ENCODE measurements around the gene TRUB2. TPM values are rescaled to one million over a fixed set of nuclear protein-coding genes. Genes with fewer than 3 reads are reported as not detected.

Gene TRUB2
- polyA plus RNA-seq, 1 donor (not counting 4 experiments of a cell fraction or from before 2014, with no cell fraction given) = 17.2 TPM

DNA sequence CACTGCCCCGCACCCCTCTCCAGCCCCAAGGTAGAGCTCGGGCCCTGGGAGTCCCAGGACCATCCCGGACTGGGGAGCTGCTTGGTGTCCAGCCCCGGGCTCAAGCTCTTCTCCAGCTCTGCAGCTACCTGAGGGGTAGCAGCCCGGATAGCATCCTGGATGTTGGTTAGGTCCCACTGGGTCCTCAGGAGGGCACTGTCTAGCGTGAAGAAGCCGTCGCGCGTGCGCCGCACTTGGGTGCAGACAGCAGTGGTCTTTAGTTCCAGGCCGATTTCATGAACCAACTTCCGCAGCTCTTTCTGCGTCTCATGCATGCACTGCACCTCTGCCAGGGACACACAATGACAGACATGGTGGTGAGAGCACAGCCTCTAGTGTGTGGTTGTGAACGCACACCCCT lies 12.7 kb downstream of the TRUB2 start:
- Histone ChIP-seq H3K9me3 (ENCODE audit: control insufficient read depth, low read depth, low read length) (no peaks in the 10 kb centered on the region), H3K79me2 (ENCODE audit: control insufficient read depth, insufficient read depth, low read length) (no peaks in the 10 kb centered on the region), H3K9me1 (ENCODE audit: control insufficient read depth, extremely low read depth, insufficient read depth, low read length) (no peaks in the 10 kb centered on the region), H3K27ac (ENCODE audit: control insufficient read depth, insufficient read depth, low read length) (no peak overlapping the region), H3K9ac (ENCODE audit: control insufficient read depth, extremely low read depth, insufficient read depth, low read length) (no peak overlapping the region), H3K27me3 (ENCODE audit: control insufficient read depth, extremely low read depth, insufficient read depth, low read length) (no peaks in the 10 kb centered on the region), H3K4me3 (ENCODE audit: control insufficient read depth in 2 of 3, extremely low read depth in 1 of 3, insufficient read depth in 2 of 3, low read depth in 1 of 3, low read length in 3 of 3) (no peak overlapping the region), H3K36me3 (ENCODE audit: control insufficient read depth in 2 of 2, extremely low read depth in 1 of 2, insufficient read depth in 2 of 2, low read length in 2 of 2) (peaks cover 15 to 22% of the 10 kb centered on the region in 2 experiments), H3K4me2 (ENCODE audit: control insufficient read depth, extremely low read depth, insufficient read depth, low read depth, low read length) (no peak overlapping the region), H4K20me1 (ENCODE audit: control insufficient read depth, extremely low read depth, insufficient read depth, low read length) (no peaks in the 10 kb centered on the region), H2AFZ (ENCODE audit: control insufficient read depth, low read length) (no peak overlapping the region), H3K4me1 (ENCODE audit: control insufficient read depth, extremely low read depth, insufficient read depth, low read length) (peaks cover 23% of the 10 kb centered on the region)
- DNase-seq (ENCODE audit: low read depth, low spot score) (no peak), FAIRE-seq (no peak)
- TF ChIP-seq, protein P1, sequence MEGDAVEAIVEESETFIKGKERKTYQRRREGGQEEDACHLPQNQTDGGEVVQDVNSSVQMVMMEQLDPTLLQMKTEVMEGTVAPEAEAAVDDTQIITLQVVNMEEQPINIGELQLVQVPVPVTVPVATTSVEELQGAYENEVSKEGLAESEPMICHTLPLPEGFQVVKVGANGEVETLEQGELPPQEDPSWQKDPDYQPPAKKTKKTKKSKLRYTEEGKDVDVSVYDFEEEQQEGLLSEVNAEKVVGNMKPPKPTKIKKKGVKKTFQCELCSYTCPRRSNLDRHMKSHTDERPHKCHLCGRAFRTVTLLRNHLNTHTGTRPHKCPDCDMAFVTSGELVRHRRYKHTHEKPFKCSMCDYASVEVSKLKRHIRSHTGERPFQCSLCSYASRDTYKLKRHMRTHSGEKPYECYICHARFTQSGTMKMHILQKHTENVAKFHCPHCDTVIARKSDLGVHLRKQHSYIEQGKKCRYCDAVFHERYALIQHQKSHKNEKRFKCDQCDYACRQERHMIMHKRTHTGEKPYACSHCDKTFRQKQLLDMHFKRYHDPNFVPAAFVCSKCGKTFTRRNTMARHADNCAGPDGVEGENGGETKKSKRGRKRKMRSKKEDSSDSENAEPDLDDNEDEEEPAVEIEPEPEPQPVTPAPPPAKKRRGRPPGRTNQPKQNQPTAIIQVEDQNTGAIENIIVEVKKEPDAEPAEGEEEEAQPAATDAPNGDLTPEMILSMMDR (optimal IDR thresholded peaks at IDR 0.05 in 1 of 3, IDR thresholded peaks at IDR 0.05 in 1 of 3, conservative IDR thresholded peaks at IDR 0.05 in 1 of 3; ENCODE audit: extremely low read depth in 1 of 3, insufficient read depth in 2 of 3, low read length in 3 of 3) = no peak
- TF ChIP-seq EZH2 (IDR thresholded peaks at IDR 0.05; ENCODE audit: low read length) = no peak
- dilution Hi-C loops (cut with MboI; ENCODE audit: extremely low pct_ligation_motif_present, low sequenced_read_pairs) = no loop called here

- no peaks in the 10 kb centered on the region for H4K20me1 ChIP-seq (ENCODE audit: control insufficient read depth, extremely low read depth, insufficient read depth, low read length)
- TF ChIP-seq, protein P1 (optimal IDR thresholded peaks at IDR 0.05 in 1 of 3, IDR thresholded peaks at IDR 0.05 in 1 of 3, conservative IDR thresholded peaks at IDR 0.05 in 1 of 3; ENCODE audit: extremely low read depth in 1 of 3, insufficient read depth in 2 of 3, low read length in 3 of 3) = no peak
- TF ChIP-seq EZH2 (IDR thresholded peaks at IDR 0.05; ENCODE audit: low read length) = no peak
- no peak for FAIRE-seq
- H2AFZ ChIP-seq (ENCODE audit: control insufficient read depth, low read length) = no peak overlapping the region
- no peak overlapping the region for H3K4me3 ChIP-seq (ENCODE audit: control insufficient read depth in 2 of 3, extremely low read depth in 1 of 3, insufficient read depth in 2 of 3, low read depth in 1 of 3, low read length in 3 of 3)
- no peaks in the 10 kb centered on the region for H3K9me1 ChIP-seq (ENCODE audit: control insufficient read depth, extremely low read depth, insufficient read depth, low read length)
- H3K36me3 ChIP-seq (ENCODE audit: control insufficient read depth in 2 of 2, extremely low read depth in 1 of 2, insufficient read depth in 2 of 2, low read length in 2 of 2) = peaks cover 4 to 6% of the 10 kb centered on the region in 2 experiments
- no peak overlapping the region for H3K9ac ChIP-seq (ENCODE audit: control insufficient read depth, extremely low read depth, insufficient read depth, low read length)
- DNase-seq (ENCODE audit: low read depth, low spot score) = no peak
- no peaks in the 10 kb centered on the region for H3K27me3 ChIP-seq (ENCODE audit: control insufficient read depth, extremely low read depth, insufficient read depth, low read length)
- peaks cover 23% of the 10 kb centered on the region for H3K4me1 ChIP-seq (ENCODE audit: control insufficient read depth, extremely low read depth, insufficient read depth, low read length)
- H3K27ac ChIP-seq (ENCODE audit: control insufficient read depth, insufficient read depth, low read length) = no peak overlapping the region
- no peak overlapping the region for H3K4me2 ChIP-seq (ENCODE audit: control insufficient read depth, extremely low read depth, insufficient read depth, low read depth, low read length)
- no peaks in the 10 kb centered on the region for H3K79me2 ChIP-seq (ENCODE audit: control insufficient read depth, insufficient read depth, low read length)
- no peaks in the 10 kb centered on the region for H3K9me3 ChIP-seq (ENCODE audit: control insufficient read depth, low read depth, low read length)
- dilution Hi-C loops (cut with MboI; ENCODE audit: extremely low pct_ligation_motif_present, low sequenced_read_pairs) = no loop called here
These were observed 17.3 kb downstream of the TRUB2 start for GRCh38 chr9:128304971-128305288.

All from keratinocyte (primary cell).